Measurements from ENCODE around the gene RAB7A. TPM values are rescaled to one million over a fixed set of nuclear protein-coding genes. Genes with fewer than 3 reads are reported as not detected.

Gene RAB7A
- total and polyA plus RNA-seq, 2 of the 13 experiments (the other 11 are each of a cell fraction or from before 2014, with no cell fraction given) = 26.5 to 182 TPM

GRCh38 chr3:128823631-128824030, 97.6 kb downstream of the RAB7A start (continued):
- TF ChIP-seq ZBTB40 (IDR thresholded peaks at IDR 0.05) (no peak), ZBTB40 (CRISPR knock-in tag; IDR thresholded peaks at IDR 0.05) (no peak), FOXC1 (CRISPR knock-in tag; IDR thresholded peaks at IDR 0.05; ENCODE audit: borderline replicate concordance) (no peak)
